Activated CD4-positive, alpha-beta T cell treated with anti-CD3 and anti-CD28 coated beads, Interleukin-2, amount 50 U/mL, for 24 hours (primary cell): Measurements from ENCODE around the gene FBXO2.
A peak's percentile ranks its signal among the peaks of the same experiment; 100 is the strongest.

Source experiments
- DNase-seq, 2 donors: peaks; one replicate each; pipeline ENCODE4 v3.0.0-alpha.2; 2020; ENCODE audit warnings: low read depth in 1 of 2, low spot score in 1 of 2

The FBXO2 gene

DNA sequence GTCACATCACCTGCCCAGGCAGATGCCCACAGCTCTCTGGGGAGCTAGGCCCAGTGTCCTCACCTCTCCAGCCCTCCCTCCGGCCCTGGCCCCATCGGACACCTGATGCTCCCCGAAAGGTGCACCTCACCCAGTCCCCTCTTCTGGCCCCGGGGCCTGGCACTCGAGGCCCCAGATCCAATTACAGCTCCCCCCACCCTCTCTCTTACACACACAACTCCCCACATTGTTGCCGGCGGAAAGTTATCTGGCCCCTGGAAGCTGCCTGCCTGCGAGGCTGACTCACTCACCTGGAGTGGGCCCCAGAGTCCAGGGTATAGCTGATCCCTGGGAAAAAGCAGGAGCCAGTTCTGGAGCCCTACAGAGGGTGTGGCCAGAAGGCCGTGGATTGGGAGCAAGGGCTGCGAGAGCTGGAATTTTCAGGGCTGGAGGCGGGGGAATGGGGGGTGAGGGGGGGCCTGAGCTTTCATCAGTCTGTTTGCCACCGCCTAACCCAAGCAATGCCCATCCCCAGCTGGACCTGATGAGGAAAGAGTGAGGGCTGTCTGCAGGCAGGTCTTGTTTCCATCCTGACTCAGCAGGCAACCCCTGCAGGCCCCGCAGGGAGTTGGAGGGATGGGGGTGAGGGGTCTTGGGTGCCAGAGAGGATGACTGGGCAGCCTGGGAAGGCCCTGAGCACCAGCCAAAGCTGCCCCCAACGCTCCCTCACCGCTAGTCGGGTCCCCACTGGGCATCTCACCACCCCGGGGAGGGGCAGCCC is 948 bp downstream of the FBXO2 start:
- DNase-seq: no peak

- DNase-seq: no peak
These were observed 1.9 kb downstream of the FBXO2 start for GRCh38 chr1:11652203-11652780.

DNA sequence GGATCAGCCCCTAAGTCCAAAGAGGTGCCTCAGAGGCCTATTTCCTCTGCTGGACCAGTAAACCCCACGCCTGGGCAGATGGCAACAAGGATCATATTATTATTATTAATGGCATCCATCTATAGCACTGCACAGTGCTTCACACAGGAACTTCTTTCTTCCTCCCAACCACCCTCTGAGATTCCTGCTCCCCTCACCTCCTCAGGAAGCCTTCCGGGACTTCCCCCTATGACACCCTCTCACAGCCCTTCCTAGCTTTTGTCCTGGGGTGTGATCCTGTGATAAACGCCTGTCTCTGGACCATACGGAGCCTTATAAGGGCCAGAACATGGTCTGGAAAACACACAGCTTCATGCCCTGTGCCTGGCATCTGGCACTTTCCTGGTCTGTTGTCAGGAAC is 3.2 kb downstream of the FBXO2 start:
- DNase-seq: no peak

DNA sequence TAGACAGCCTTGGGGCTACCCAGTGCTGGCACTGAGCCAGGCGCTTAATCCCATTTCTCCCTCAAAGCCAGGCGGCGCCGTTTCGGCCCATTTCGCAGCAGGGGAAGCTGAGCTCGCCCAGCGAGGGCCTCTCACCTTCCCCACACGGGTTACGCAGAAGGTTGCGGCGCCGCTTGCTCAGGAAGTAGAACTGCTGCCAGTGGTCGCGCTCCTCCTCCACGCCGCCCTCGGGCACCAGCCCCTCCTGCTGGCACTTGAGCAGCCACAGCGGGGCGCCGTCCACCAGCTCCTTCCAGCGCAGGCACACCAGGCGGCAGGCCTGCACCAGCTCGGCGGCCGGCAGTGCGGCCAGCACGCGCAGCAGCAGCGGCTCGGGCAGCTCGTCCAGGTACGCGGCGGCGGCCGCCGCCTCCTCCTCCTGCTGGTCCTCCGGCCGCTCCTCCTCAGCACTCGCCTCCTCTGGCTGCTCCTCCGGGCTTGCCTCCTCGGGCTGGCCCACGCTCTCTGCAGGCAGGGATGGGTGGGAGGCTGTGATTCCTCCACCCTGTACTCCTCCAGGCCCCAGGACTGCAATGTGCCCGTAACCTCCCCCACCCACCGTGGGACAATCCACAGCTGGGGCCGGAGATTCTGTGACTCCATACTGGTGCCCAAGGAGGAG is 3.8 kb downstream of the FBXO2 start:
- DNase-seq: peak; percentile 54 to 55

GRCh38 chr1:11649624-11650330 is 4.5 kb downstream of the FBXO2 start:
- DNase-seq: no peak

- no peak for DNase-seq
These were observed 5.0 kb downstream of the FBXO2 start for GRCh38 chr1:11649237-11649623.

- DNase-seq: no peak
These were observed 5.5 kb downstream of the FBXO2 start for GRCh38 chr1:11648732-11649158.

GRCh38 chr1:11648039-11648438 is 6.2 kb downstream of the FBXO2 start:
- DNase-seq: no peak

- no peak for DNase-seq
These were observed 6.9 kb downstream of the FBXO2 start for GRCh38 chr1:11647333-11647732.

DNA sequence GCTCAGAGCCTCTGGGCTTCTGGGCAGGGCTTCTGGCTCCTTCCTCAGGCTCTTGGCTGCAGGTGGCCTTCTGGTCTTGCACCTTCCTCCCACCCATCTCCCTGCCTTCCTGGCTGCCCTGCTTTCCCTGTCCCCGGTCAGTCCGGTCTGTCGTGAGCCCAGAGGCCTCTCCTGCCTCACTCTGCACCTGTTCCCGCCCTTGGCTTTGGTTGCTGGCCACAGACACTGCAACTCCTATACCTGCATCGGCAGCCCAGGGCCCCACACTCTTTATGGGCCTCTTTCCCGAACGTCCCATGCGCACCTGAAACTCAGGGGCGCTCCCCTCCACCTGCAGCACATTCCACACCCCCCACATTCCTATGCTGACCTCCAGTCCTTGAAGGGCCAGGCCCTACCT is 7.9 kb downstream of the FBXO2 start:
- no peak for DNase-seq

GRCh38 chr1:11645670-11646265 is 8.5 kb downstream of the FBXO2 start:
- peak; percentile 58 to 66 for DNase-seq

DNA sequence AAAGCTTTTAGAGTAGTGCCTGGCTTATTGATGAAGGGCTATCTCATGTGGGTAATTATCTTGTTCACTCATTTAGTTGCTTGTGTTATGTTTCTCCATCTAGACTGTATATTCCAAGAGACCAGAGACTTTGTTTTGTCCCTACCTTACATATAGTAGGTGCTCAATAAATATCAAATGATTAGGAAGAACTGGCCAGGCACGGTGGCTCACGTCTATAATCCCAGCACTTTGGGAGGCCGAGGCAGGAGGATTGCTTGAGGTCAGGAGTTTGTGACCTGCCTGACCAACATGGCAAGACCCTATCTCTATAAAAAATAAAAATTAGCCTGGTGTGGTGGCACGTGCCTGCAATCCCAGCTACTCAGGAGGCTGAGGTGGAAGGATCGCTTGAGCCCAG is 9.0 kb downstream of the FBXO2 start:
- DNase-seq: no peak

- DNase-seq: no peak
These were observed 10.4 kb downstream of the FBXO2 start for GRCh38 chr1:11643782-11644181.

GRCh38 chr1:11642418-11643017 is 11.7 kb downstream of the FBXO2 start:
- DNase-seq: peak; percentile 52 to 66

GRCh38 chr1:11641776-11642305 is 12.4 kb downstream of the FBXO2 start:
- DNase-seq: no peak

DNA sequence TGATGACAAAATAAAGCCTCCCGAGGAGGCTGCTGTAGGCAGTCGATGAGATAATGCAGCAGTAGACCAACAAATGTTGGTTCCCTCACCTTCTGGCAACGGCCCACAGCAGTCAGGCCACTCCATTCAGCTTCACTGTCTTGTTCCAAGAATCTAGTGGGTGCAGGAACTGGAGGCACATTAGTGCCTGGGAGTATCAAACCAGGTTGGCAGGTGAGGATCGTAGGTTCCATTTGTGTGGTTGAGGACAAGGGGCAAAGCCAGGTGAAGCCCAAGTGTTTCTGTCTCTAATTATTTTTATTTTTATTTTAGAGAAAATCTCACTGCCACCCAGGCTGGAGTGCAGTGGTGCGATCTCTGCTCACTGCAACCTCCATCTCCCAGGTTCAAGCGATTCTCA is 13.3 kb downstream of the FBXO2 start:
- DNase-seq: no peak

GRCh38 chr1:11640101-11640500 is 14.1 kb downstream of the FBXO2 start:
- no peak for DNase-seq

GRCh38 chr1:11639372-11639771 is 14.9 kb downstream of the FBXO2 start:
- DNase-seq: no peak

- DNase-seq: no peak
These were observed 16.1 kb downstream of the FBXO2 start for GRCh38 chr1:11638121-11638520.

- no peak for DNase-seq
These were observed 19.6 kb downstream of the FBXO2 start for GRCh38 chr1:11634365-11635192.
